Measurements from ENCODE around the gene CD27. TPM values are rescaled to one million over a fixed set of nuclear protein-coding genes. Genes with fewer than 3 reads are reported as not detected.

The CD27 gene
- total RNA-seq, 1 experiment from 2014 or later: not detected

- no peak overlapping the region for H3K4me3 Mint-ChIP-seq (ENCODE audit: low read depth, unreplicated experiment)
- H3K4me1 Mint-ChIP-seq (ENCODE audit: low read depth, unreplicated experiment): no peaks in the 10 kb centered on the region
- DNase-seq: no peak
- no peak overlapping the region for H3K27ac Mint-ChIP-seq (ENCODE audit: unreplicated experiment)
- H3K36me3 Mint-ChIP-seq (ENCODE audit: insufficient read depth, unreplicated experiment): peaks cover 15% of the 10 kb centered on the region
- intact Hi-C loops (cut with micrococcal nuclease; ENCODE audit: unreplicated experiment): no loop called here
- TF ChIP-seq, protein P1, sequence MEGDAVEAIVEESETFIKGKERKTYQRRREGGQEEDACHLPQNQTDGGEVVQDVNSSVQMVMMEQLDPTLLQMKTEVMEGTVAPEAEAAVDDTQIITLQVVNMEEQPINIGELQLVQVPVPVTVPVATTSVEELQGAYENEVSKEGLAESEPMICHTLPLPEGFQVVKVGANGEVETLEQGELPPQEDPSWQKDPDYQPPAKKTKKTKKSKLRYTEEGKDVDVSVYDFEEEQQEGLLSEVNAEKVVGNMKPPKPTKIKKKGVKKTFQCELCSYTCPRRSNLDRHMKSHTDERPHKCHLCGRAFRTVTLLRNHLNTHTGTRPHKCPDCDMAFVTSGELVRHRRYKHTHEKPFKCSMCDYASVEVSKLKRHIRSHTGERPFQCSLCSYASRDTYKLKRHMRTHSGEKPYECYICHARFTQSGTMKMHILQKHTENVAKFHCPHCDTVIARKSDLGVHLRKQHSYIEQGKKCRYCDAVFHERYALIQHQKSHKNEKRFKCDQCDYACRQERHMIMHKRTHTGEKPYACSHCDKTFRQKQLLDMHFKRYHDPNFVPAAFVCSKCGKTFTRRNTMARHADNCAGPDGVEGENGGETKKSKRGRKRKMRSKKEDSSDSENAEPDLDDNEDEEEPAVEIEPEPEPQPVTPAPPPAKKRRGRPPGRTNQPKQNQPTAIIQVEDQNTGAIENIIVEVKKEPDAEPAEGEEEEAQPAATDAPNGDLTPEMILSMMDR (IDR thresholded peaks at IDR 0.05; ENCODE audit: unreplicated experiment): no peak
- no TSS peak for BruUV-seq (replicated peaks)
- no peaks in the 10 kb centered on the region for H3K27me3 Mint-ChIP-seq (ENCODE audit: unreplicated experiment)
- H3K9me3 Mint-ChIP-seq (ENCODE audit: low read depth, unreplicated experiment): no peaks in the 10 kb centered on the region
- CTCF ChIA-PET: interaction anchor here (1.1 kb wide), 1 partner anchor 14 kb away, joined by 4 read pairs; no protein-coding TSS in a partner anchor
Measured at GRCh38 chr12:6443361-6443983, 1.3 kb upstream of the CD27 start.

- Mint-ChIP-seq H3K36me3 (ENCODE audit: insufficient read depth, unreplicated experiment) (peaks cover 15% of the 10 kb centered on the region), H3K27ac (ENCODE audit: unreplicated experiment) (no peak overlapping the region), H3K9me3 (ENCODE audit: low read depth, unreplicated experiment) (no peaks in the 10 kb centered on the region), H3K4me3 (ENCODE audit: low read depth, unreplicated experiment) (no peak overlapping the region), H3K27me3 (ENCODE audit: unreplicated experiment) (no peaks in the 10 kb centered on the region), H3K4me1 (ENCODE audit: low read depth, unreplicated experiment) (no peaks in the 10 kb centered on the region)
- CTCF ChIA-PET: no interaction called here
- intact Hi-C loops (cut with micrococcal nuclease; ENCODE audit: unreplicated experiment): no loop called here
- no TSS peak for BruUV-seq (replicated peaks)
- no peak for DNase-seq
- TF ChIP-seq, protein P1 (IDR thresholded peaks at IDR 0.05; ENCODE audit: unreplicated experiment): no peak
Measured at GRCh38 chr12:6444031-6444430, 724 bp upstream of the CD27 start.

DNA sequence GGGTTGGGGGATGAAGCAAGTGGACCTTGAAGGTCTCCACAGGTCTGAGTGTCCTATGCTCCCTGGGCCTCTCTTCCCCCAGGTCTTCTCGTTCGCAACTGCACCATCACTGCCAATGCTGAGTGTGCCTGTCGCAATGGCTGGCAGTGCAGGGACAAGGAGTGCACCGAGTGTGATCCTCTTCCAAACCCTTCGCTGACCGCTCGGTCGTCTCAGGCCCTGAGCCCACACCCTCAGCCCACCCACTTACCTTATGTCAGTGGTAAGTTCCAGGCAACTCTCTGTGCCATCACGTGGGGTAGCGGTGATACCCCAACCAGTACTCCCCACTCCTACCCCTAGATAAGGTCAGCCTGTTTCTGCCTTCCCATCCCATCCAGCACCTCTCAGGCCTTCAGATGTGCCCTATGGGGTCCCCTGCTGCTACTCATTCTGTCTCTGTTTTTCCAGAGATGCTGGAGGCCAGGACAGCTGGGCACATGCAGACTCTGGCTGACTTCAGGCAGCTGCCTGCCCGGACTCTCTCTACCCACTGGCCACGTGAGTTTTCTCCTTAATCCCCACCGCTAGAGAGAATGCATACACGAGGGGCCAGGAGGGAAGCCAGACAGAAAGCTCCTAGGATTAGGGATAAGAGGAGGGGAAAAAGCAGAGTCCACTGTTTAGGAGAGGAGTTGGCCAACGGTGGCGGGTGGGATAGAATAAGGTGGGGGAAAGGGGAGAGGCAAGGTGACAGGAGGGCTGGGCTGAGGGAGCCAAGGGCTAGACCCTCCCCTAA is 5.5 kb downstream of the CD27 start:
- no peaks in the 10 kb centered on the region for H3K27me3 Mint-ChIP-seq (ENCODE audit: unreplicated experiment)
- TF ChIP-seq, protein P1 (IDR thresholded peaks at IDR 0.05; ENCODE audit: unreplicated experiment): no peak
- H3K4me3 Mint-ChIP-seq (ENCODE audit: low read depth, unreplicated experiment): peak overlapping the region; percentile 94
- peaks cover 41% of the 10 kb centered on the region for H3K36me3 Mint-ChIP-seq (ENCODE audit: insufficient read depth, unreplicated experiment)
- CTCF ChIA-PET: interaction anchor here (0.6 kb wide), 1 partner anchor 103 kb away, joined by 6 read pairs; no protein-coding TSS in a partner anchor
- peak overlapping the region; percentile 86 for H3K27ac Mint-ChIP-seq (ENCODE audit: unreplicated experiment)
- no peak for DNase-seq
- BruUV-seq (replicated peaks): no TSS peak
- no peaks in the 10 kb centered on the region for H3K9me3 Mint-ChIP-seq (ENCODE audit: low read depth, unreplicated experiment)
- intact Hi-C loops (cut with micrococcal nuclease; ENCODE audit: unreplicated experiment): no loop called here
- peaks cover 25% of the 10 kb centered on the region for H3K4me1 Mint-ChIP-seq (ENCODE audit: low read depth, unreplicated experiment)

GRCh38 chr12:6450869-6451347 is 6.2 kb downstream of the CD27 start:
- H3K4me1 Mint-ChIP-seq (ENCODE audit: low read depth, unreplicated experiment): peaks cover 25% of the 10 kb centered on the region
- TF ChIP-seq, protein P1 (IDR thresholded peaks at IDR 0.05; ENCODE audit: unreplicated experiment): no peak
- no TSS peak for BruUV-seq (replicated peaks)
- no peaks in the 10 kb centered on the region for H3K9me3 Mint-ChIP-seq (ENCODE audit: low read depth, unreplicated experiment)
- intact Hi-C loops (cut with micrococcal nuclease; ENCODE audit: unreplicated experiment): no loop called here
- peaks cover 41% of the 10 kb centered on the region for H3K36me3 Mint-ChIP-seq (ENCODE audit: insufficient read depth, unreplicated experiment)
- peak overlapping the region; percentile 86 for H3K27ac Mint-ChIP-seq (ENCODE audit: unreplicated experiment)
- DNase-seq: no peak
- CTCF ChIA-PET: interaction anchor here (0.6 kb wide), 1 partner anchor 103 kb away, joined by 6 read pairs; no protein-coding TSS in a partner anchor
- no peaks in the 10 kb centered on the region for H3K27me3 Mint-ChIP-seq (ENCODE audit: unreplicated experiment)
- H3K4me3 Mint-ChIP-seq (ENCODE audit: low read depth, unreplicated experiment): peak overlapping the region; percentile 94
